DMS53 treated with DMSO at 0.1 percent for 48 hours (cell line): ENCODE results near the gene PYM1.
A peak's percentile ranks its signal among the peaks of the same experiment; 100 is the strongest.

Experiments
- DNase-seq: peaks from one replicate; lab custom pipeline; 2025; ENCODE audit not compliant: unreplicated experiment; lab: John Stamatoyannopoulos, UW

PYM1 gene

DNA sequence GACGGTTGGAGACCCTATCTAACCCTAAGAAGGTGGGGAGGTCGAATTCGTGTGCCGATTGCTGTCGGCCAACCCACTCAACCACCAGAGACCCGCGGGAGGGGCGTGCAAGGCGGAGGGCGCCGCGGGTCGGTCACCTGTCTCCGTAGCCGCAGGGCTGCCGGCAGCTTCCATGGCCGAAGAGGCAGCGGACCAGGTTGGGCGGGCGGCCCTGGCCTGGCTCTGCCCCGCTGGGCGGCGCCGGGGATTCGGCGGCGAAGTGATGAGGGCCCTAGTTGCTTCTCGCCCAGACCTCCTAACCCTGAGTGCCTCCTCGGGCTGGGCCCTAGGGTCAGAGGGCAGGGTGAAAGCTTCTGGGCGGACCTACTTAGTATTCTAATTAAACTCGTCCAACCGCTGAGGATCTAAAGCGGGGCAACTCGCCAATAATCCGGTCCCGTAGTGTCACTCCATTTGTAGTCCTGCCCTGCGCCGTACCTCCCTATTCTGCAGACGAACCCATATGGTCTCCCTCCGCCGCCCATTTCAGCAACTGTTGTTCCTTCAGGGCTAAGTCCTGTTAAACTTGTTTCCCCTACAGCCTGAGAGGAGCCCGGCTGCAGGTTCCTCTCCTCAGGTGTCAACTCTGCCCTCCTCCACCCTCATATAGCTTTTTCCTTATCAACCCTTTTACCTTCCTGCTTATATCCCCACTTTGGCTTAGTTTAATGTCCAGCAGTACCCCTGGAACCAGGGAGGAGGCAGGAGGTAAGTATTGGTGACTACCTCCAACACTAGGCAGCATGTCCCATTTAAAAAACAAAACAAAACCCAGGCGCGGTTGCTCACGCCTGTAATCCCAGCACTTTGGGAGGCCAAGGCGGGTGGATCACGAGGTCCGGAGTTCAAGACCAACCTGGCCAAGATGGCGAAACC lies at the start of gene PYM1:
PYM1 (minus strand) TSS at position 307 of the 915 bp plus-strand sequence; CDS start at position 174, 133 bp downstream.
- peak; percentile 63 for DNase-seq

DNA sequence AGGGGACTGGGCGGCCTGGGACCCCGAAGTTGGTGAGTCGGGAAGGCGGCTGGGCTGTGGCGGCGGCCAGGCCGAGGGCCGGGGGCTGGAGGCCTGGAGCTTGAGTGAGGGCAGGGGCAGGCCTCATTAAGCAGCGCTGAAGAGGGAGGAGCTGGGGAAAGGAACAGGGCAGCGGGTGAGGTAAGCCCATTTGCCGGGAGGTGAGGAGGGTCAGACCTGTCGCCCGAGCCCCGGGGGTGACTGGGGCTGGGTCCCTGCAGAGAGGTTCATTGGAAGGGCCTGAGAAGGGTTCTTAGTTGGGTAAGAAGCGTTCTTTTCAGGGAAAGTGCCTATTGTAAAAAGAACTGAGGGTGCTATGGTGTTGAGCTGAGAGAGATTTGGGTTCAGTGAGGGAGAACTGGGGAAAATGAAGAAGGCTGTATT lies 46.6 kb upstream of the PYM1 start:
- peak; percentile 39 for DNase-seq

- peak; percentile 100 for DNase-seq
Measured at GRCh38 chr12:55973599-55974307, 46.1 kb upstream of the PYM1 start, which contains the start of gene RAB5B. RAB5B (plus strand) TSS chr12:55974078; CDS start chr12:55986961, 12,883 bp downstream.

GRCh38 chr12:55972911-55973598 lies 45.4 kb upstream of the PYM1 start:
- DNase-seq, result peak; percentile 39

GRCh38 chr12:55972456-55972855 lies 44.8 kb upstream of the PYM1 start:
- no peak for DNase-seq

- no peak for DNase-seq
Measured at GRCh38 chr12:55972042-55972441, 44.3 kb upstream of the PYM1 start.

GRCh38 chr12:55970775-55971174 lies 43.1 kb upstream of the PYM1 start:
- DNase-seq, result no peak

- DNase-seq, result no peak
Measured at GRCh38 chr12:55969356-55969755, 41.7 kb upstream of the PYM1 start.

DNA sequence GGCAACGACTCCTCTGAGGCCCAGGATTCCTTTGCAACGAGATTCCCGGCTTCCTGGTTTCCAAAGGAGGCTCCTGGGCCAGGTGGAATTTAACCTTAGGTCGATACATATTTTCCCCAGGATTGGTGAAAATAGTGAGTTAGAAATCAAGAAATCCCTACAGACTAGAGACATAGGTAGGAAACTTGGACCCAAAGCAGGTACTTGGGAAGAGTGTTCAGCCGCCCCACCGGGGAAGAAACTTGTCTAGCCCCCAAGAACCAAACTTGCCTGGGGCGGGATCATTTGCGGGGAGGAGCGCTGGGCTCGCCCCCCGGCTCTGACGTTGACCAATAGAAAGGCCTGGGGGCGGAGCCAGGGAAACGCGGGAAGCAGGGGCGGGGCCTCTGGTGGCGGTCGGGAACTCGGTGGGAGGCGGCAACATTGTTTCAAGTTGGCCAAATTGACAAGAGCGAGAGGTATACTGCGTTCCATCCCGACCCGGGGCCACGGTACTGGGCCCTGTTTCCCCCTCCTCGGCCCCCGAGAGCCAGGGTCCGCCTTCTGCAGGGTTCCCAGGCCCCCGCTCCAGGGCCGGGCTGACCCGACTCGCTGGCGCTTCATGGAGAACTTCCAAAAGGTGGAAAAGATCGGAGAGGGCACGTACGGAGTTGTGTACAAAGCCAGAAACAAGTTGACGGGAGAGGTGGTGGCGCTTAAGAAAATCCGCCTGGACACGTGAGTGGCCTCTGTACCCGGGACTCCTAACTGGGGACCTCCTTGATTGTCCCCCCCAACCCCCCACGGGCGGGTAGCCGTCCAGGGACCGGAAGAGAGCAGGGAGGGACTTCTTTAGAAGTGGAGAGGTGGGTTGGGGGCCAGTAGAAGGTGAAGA lies 39.0 kb upstream of the PYM1 start, which contains the start of gene CDK2:
CDK2 (plus strand) TSS at position 423 of the 874 bp plus-strand sequence; CDS start at position 602, 179 bp downstream.
- DNase-seq, result peak; percentile 69

GRCh38 chr12:55965941-55966407 lies 38.3 kb upstream of the PYM1 start, which contains the start of gene PMEL:
PMEL (minus strand) TSS chr12:55966042; CDS start chr12:55966011, 31 bp downstream.
- peak; percentile 44 for DNase-seq

DNA sequence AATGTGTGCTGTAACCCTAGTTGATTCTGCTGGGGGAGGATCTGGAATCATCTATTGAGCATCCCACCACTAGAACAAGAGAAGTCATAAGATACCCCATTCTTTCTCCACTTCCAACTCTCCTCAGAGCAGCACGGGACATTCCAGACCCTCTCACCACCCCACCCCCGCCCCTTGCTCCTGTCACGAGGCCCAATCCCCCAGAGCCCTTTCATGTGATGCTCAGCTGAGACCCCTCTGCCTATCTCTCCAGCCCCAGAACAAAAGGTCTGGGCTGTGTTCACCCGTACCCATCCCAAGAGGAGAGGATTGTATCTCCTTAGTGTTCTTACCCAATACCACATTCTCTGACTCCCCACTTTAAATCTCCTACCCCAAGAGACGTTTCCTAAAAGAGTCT lies 37.5 kb upstream of the PYM1 start:
- no peak for DNase-seq

DNA sequence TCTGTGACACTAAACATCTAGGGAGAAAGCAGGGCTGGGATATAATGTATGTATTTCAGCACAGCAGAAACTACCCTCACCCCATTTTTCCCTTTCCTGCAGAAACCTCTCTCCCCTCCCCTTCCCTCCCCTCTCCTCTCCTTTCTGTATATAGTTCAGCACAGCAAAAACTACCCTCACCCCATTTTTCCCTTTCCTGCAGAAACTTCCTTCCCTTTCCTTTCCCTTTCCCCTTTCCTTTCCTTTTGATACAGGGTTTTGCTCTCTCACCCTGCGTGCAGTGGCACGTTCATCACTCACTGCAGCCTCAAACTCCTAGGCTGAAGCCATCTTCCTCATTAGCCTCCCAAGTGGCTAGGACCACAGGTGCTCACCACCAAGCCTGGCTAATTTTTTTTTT lies 36.1 kb upstream of the PYM1 start:
- no peak for DNase-seq

GRCh38 chr12:55957106-55957859 lies 29.6 kb upstream of the PYM1 start:
- DNase-seq, result no peak

DNA sequence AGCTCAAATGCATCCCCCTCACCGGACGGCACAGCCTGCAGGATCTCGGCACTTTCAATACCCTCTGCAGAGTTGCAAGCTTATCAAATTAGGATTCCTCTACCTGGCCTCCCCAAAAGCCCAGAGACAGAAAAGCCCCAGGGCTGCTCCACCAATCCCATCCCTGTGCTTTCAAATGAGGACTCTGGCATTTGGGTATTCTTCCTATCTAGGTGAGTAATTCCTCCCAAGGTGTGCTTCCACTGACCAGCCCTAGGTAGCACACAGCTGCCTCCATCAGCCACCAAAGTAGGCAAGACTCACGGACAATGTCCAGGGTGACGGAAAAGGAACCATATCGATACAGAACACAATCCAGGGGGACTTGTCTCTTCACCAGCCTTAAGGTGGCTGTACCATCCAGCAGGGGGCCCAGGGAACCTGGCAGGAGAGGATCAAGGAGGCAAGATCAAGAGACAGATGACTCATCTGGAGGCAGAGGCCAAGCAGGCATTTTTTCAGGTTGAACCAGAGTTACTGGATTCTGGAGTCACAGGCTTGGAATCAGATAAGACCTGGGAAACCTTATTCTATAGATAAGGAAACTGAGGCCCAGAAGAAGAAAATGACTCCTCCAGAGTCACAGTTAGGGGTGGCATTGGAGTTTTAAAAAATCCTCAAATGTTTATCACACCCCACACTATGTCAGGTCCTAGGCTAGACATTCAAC lies 28.3 kb upstream of the PYM1 start:
- DNase-seq, result peak; percentile 18

DNA sequence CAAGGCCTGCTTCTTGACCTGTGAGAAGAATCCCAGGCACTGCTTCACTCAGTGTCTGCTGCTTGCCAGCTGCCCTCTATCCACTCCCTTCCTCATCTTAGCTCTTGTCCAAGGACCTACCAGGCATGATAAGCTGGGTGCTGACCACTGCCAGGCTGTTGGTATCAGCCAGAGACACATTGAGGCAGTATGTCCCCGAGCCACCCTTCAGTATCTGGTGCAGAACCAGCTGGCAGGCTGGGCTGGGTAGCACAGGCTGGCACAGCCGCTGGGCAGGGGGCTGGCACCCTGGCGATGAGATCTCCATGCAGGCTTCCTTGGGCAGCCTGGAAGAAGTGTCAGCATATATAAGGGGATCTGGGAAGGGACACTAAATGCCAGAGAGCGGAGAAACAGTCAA lies 27.6 kb upstream of the PYM1 start:
- DNase-seq, result no peak

- DNase-seq, result no peak
Measured at GRCh38 chr12:55946553-55946952, 18.9 kb upstream of the PYM1 start.

DNA sequence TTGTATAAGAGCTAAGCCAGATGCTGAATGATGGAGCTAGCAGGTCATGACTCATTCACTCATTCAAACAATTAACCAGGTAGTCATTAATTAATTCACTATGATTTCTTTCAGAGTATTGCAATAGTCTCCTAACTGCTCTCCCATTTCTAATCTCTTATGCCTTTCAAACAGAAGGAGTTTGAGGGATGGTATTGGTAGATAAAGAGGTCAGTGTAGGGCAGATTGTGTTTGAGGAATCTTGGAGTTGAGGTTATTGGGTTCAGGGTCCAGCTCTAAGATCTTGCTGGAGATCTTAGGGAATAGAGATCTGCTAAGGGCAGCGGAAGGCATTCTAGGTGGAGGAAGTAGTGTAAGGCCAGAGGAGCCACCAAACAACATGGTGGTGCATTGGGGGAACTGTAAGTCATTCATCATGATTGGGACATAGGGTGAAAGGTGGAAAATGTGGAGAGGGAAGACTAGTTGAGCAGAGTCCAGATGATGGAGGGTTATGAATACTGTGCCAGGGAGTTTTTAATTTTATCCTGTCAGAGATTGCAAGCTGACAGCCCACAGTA lies 15.0 kb upstream of the PYM1 start:
- DNase-seq, result no peak

DNA sequence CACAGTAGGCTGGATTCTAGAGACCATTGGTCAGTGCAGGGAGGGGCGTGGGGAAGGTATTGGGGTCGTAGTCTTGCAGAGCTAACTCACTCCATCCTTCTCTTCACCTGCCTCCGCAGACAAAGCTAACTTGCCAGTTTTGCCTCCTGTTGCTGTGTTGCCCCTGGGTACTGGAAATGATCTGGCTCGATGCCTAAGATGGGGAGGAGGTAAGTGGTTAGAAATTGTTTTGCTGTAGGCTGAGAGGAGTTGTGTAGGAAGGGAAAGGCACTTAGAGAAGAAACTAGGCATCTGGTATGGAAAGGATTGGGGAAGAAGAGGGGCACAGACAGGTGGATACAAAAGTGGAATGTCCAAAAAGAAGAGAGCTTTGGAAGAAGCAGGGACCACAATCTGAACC lies 14.4 kb upstream of the PYM1 start:
- DNase-seq, result no peak
